ENCODE results near the gene OBSCN. TPM values are rescaled to one million over a fixed set of nuclear protein-coding genes. Genes with fewer than 3 reads are reported as not detected.

The OBSCN gene
- total and polyA plus RNA-seq, 4 donors, result 0.54 to 5.6 (median 2.7) TPM

GRCh38 chr1:228408041-228408868 is 200.4 kb downstream of the OBSCN start:
- H3K9me3 ChIP-seq (ENCODE audit: control insufficient read depth in 4 of 4, low read length in 3 of 4), result no peaks in the 10 kb centered on the region
- H3K4me1 ChIP-seq (ENCODE audit: control insufficient read depth in 4 of 4, insufficient read depth in 4 of 4, low read length in 3 of 4), result peaks cover 8 to 20% (median 15%) of the 10 kb centered on the region in 4 donors
- no peaks in the 10 kb centered on the region for H3K36me3 ChIP-seq (ENCODE audit: control insufficient read depth in 4 of 4, insufficient read depth in 3 of 4, low read depth in 1 of 4, low read length in 3 of 4)
- no peak overlapping the region for H3K9ac ChIP-seq (ENCODE audit: low read depth in 1 of 2, low read length in 2 of 2)
- H3K4me3 ChIP-seq (ENCODE audit: low read depth in 1 of 3, low read length in 3 of 3), result no peak overlapping the region
- WGBS, result 98% methylated on average over 27 of the region's 27 CpGs
- H3K27ac ChIP-seq (ENCODE audit: low read depth in 1 of 2, low read length in 2 of 2), result no peak overlapping the region
- DNase-seq (ENCODE audit: low spot score), result no peak
- TF ChIP-seq FOXA1 (IDR thresholded peaks at IDR 0.05) (no peak), ZBTB33 (IDR thresholded peaks at IDR 0.05) (no peak), EGR1 (IDR thresholded peaks at IDR 0.05; ENCODE audit: low read depth in 2 of 2) (no peak), JUND (IDR thresholded peaks at IDR 0.05) (no peak), GABPA (IDR thresholded peaks at IDR 0.05 in 1 of 2, conservative IDR thresholded peaks at IDR 0.05 in 1 of 2) (no peak), HNF4G (IDR thresholded peaks at IDR 0.05) (no peak)
- H3K27me3 ChIP-seq (ENCODE audit: control insufficient read depth in 4 of 4, insufficient read depth in 4 of 4, low read length in 3 of 4), result no peaks in the 10 kb centered on the region

DNA sequence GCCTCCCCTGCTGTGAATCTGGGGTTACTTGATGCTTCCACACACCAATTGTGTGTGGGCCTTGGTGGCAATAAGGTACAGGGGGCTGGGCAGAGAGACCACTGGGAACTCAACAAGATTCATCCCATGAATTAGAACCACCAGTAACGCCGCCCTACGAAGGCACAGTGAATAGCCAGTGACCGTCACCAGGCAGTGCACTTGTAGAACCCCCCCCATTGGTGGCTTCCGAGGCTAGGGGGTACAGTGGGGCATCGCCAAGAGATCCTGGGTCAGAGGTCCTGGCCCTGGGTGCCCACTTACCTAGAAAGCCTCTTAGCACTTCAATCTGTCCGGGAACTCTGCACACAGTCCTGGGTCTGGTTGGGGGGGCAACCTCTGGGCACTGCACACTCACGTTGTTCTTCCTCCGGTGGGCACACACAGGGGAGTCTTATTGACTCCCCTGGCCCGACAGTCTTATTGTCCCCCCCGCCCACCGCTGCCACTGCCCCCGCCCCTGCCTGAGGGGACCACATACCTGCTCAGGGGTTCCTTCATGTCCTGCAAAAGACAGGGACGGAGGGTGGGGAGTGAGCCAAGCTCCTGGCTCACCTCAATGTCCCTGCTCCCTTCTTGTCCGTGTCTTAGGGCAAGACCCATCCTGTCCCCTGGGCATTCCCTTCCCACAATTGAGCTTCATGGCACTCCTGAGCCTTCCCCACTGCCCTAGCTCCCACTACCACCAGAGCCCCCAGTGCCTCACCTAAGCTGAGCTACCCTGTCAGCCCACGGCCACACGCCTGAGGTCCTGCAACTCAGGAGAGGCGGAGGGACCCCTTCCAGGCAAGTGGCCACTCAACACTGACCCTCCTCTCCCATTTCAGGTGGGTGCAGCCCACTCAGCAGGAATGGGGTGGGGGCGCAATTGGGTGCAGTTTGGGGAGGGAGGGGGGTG is 201.3 kb downstream of the OBSCN start:
- H3K9me3 ChIP-seq (ENCODE audit: control insufficient read depth in 4 of 4, low read length in 3 of 4), result no peaks in the 10 kb centered on the region
- no peaks in the 10 kb centered on the region for H3K36me3 ChIP-seq (ENCODE audit: control insufficient read depth in 4 of 4, insufficient read depth in 3 of 4, low read depth in 1 of 4, low read length in 3 of 4)
- no peak for DNase-seq (ENCODE audit: low spot score)
- WGBS, result 94% methylated on average over 19 of the region's 19 CpGs
- no peak overlapping the region for H3K4me3 ChIP-seq (ENCODE audit: low read depth in 1 of 3, low read length in 3 of 3)
- TF ChIP-seq HNF4G (IDR thresholded peaks at IDR 0.05) (no peak), ZBTB33 (IDR thresholded peaks at IDR 0.05) (no peak), EGR1 (IDR thresholded peaks at IDR 0.05; ENCODE audit: low read depth in 2 of 2) (no peak), FOXA1 (IDR thresholded peaks at IDR 0.05) (no peak), GABPA (IDR thresholded peaks at IDR 0.05 in 1 of 2, conservative IDR thresholded peaks at IDR 0.05 in 1 of 2) (no peak), SP1 (IDR thresholded peaks at IDR 0.05) (no peak), FOXA2 (IDR thresholded peaks at IDR 0.05) (no peak), MAX (IDR thresholded peaks at IDR 0.05) (no peak), HNF4A (conservative IDR thresholded peaks at IDR 0.05) (no peak), TAF1 (conservative IDR thresholded peaks at IDR 0.05) (no peak), YY1 (IDR thresholded peaks at IDR 0.05) (no peak), NR2F2 (IDR thresholded peaks at IDR 0.05) (no peak), JUND (IDR thresholded peaks at IDR 0.05) (no peak), RXRA (IDR thresholded peaks at IDR 0.05) (no peak), CTCF (IDR thresholded peaks at IDR 0.05; ENCODE audit: low read depth, low read length, missing input control) (no peak)
- TF ChIP-seq, protein P1, sequence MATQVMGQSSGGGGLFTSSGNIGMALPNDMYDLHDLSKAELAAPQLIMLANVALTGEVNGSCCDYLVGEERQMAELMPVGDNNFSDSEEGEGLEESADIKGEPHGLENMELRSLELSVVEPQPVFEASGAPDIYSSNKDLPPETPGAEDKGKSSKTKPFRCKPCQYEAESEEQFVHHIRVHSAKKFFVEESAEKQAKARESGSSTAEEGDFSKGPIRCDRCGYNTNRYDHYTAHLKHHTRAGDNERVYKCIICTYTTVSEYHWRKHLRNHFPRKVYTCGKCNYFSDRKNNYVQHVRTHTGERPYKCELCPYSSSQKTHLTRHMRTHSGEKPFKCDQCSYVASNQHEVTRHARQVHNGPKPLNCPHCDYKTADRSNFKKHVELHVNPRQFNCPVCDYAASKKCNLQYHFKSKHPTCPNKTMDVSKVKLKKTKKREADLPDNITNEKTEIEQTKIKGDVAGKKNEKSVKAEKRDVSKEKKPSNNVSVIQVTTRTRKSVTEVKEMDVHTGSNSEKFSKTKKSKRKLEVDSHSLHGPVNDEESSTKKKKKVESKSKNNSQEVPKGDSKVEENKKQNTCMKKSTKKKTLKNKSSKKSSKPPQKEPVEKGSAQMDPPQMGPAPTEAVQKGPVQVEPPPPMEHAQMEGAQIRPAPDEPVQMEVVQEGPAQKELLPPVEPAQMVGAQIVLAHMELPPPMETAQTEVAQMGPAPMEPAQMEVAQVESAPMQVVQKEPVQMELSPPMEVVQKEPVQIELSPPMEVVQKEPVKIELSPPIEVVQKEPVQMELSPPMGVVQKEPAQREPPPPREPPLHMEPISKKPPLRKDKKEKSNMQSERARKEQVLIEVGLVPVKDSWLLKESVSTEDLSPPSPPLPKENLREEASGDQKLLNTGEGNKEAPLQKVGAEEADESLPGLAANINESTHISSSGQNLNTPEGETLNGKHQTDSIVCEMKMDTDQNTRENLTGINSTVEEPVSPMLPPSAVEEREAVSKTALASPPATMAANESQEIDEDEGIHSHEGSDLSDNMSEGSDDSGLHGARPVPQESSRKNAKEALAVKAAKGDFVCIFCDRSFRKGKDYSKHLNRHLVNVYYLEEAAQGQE (IDR thresholded peaks at IDR 0.05), result no peak
- TF ChIP-seq, protein P2, sequence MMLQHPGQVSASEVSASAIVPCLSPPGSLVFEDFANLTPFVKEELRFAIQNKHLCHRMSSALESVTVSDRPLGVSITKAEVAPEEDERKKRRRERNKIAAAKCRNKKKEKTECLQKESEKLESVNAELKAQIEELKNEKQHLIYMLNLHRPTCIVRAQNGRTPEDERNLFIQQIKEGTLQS (IDR thresholded peaks at IDR 0.05), result no peak
- H3K27ac ChIP-seq (ENCODE audit: low read depth in 1 of 2, low read length in 2 of 2), result no peak overlapping the region
- peaks cover 8 to 20% (median 15%) of the 10 kb centered on the region in 4 donors for H3K4me1 ChIP-seq (ENCODE audit: control insufficient read depth in 4 of 4, insufficient read depth in 4 of 4, low read length in 3 of 4)
- no peaks in the 10 kb centered on the region for H3K27me3 ChIP-seq (ENCODE audit: control insufficient read depth in 4 of 4, insufficient read depth in 4 of 4, low read length in 3 of 4)
- no peak overlapping the region for H3K9ac ChIP-seq (ENCODE audit: low read depth in 1 of 2, low read length in 2 of 2)
